ENCODE results near the gene LEPROT.
"Not testable (repeated sequence)": the region's sequence is repeated elsewhere in the genome, so short reads cannot be mapped to it uniquely, and the experiment has no call there.

LEPROT gene

GRCh38 chr1:65420590-65421350 is at the start of gene LEPROT, which contains the start of gene LEPR:
Gene LEPROT (plus strand): TSS chr1:65420668. CDS start chr1:65420725, 57 bp downstream.
Gene LEPR (plus strand): TSS chr1:65420668. CDS start chr1:65565566, 144,898 bp downstream.
- peak; percentile 98 for DNase-seq

- DNase-seq = no peak
Observed at GRCh38 chr1:65371544-65371943, 48.9 kb upstream of the LEPROT start.

GRCh38 chr1:65372557-65372956 is 47.9 kb upstream of the LEPROT start:
- no peak for DNase-seq

- DNase-seq = no peak
Observed at GRCh38 chr1:65377496-65378246, 42.8 kb upstream of the LEPROT start.

- no peak for DNase-seq
Observed at GRCh38 chr1:65378247-65378946, 42.1 kb upstream of the LEPROT start.

- not testable (repeated sequence) for DNase-seq
Observed at GRCh38 chr1:65384426-65384825, 36.0 kb upstream of the LEPROT start.

GRCh38 chr1:65386439-65386838 is 34.0 kb upstream of the LEPROT start:
- DNase-seq = no peak

GRCh38 chr1:65387821-65388220 is 32.6 kb upstream of the LEPROT start:
- DNase-seq = no peak

GRCh38 chr1:65388908-65389695 is 31.4 kb upstream of the LEPROT start:
- DNase-seq = no peak

- DNase-seq = no peak
Observed at GRCh38 chr1:65392497-65392896, 28.0 kb upstream of the LEPROT start.

GRCh38 chr1:65393347-65393746 is 27.1 kb upstream of the LEPROT start:
- no peak for DNase-seq

GRCh38 chr1:65393928-65394327 is 26.5 kb upstream of the LEPROT start:
- no peak for DNase-seq

GRCh38 chr1:65395887-65396612 is 24.4 kb upstream of the LEPROT start:
- DNase-seq = peak; percentile 10

GRCh38 chr1:65398083-65398482 is 22.4 kb upstream of the LEPROT start:
- no peak for DNase-seq

- no peak for DNase-seq
Observed at GRCh38 chr1:65399003-65399402, 21.5 kb upstream of the LEPROT start.

GRCh38 chr1:65401612-65402011 is 18.9 kb upstream of the LEPROT start:
- DNase-seq = no peak

GRCh38 chr1:65404941-65405340 is 15.5 kb upstream of the LEPROT start:
- no peak for DNase-seq

GRCh38 chr1:65407877-65408276 is 12.6 kb upstream of the LEPROT start:
- no peak for DNase-seq

GRCh38 chr1:65409314-65409713 is 11.2 kb upstream of the LEPROT start:
- DNase-seq = no peak

- no peak for DNase-seq
Observed at GRCh38 chr1:65409816-65410326, 10.6 kb upstream of the LEPROT start.

GRCh38 chr1:65412256-65412983 is 8.0 kb upstream of the LEPROT start:
- DNase-seq = no peak
